Activated effector memory CD4-positive, alpha-beta T cell treated with Interleukin-2 at 50 U/mL for 16 hours (primary cell): ENCODE data around the gene ZG16B.

Experiments used
- DNase-seq: peaks from one replicate; pipeline ENCODE4 v3.0.0-alpha.2; 2020

ZG16B gene

GRCh38 chr16:2808181-2808580 lies 21.9 kb upstream of the ZG16B start:
- no peak for DNase-seq

- no peak for DNase-seq
Measured at GRCh38 chr16:2809149-2809760, 20.8 kb upstream of the ZG16B start.

GRCh38 chr16:2810651-2811050 lies 19.5 kb upstream of the ZG16B start:
- no peak for DNase-seq

- no peak for DNase-seq
Measured at GRCh38 chr16:2811703-2812471, 18.2 kb upstream of the ZG16B start.

- DNase-seq, result no peak
Measured at GRCh38 chr16:2813771-2814221, 16.3 kb upstream of the ZG16B start.

GRCh38 chr16:2814551-2815298 lies 15.4 kb upstream of the ZG16B start:
- DNase-seq, result no peak

GRCh38 chr16:2815299-2815771 lies 14.8 kb upstream of the ZG16B start:
- no peak for DNase-seq

- DNase-seq, result no peak
Measured at GRCh38 chr16:2816751-2817339, 13.3 kb upstream of the ZG16B start, which contains the start of gene PRSS21. Gene PRSS21 (plus strand): TSS chr16:2817237. CDS start chr16:2817269, 32 bp downstream.

GRCh38 chr16:2817340-2818271 lies 12.5 kb upstream of the ZG16B start:
- no peak for DNase-seq

GRCh38 chr16:2818272-2818876 lies 11.7 kb upstream of the ZG16B start:
- no peak for DNase-seq

GRCh38 chr16:2819179-2819938 lies 10.7 kb upstream of the ZG16B start:
- DNase-seq, result no peak

- DNase-seq, result no peak
Measured at GRCh38 chr16:2819939-2820835, 9.9 kb upstream of the ZG16B start.

GRCh38 chr16:2820836-2821486 lies 9.1 kb upstream of the ZG16B start:
- no peak for DNase-seq

GRCh38 chr16:2821487-2822157 lies 8.5 kb upstream of the ZG16B start:
- DNase-seq, result no peak

- DNase-seq, result no peak
Measured at GRCh38 chr16:2822158-2822495, 8.0 kb upstream of the ZG16B start.

- no peak for DNase-seq
Measured at GRCh38 chr16:2822496-2822895, 7.6 kb upstream of the ZG16B start.

GRCh38 chr16:2824626-2825025 lies 5.5 kb upstream of the ZG16B start:
- no peak for DNase-seq

GRCh38 chr16:2825049-2825742 lies 4.9 kb upstream of the ZG16B start:
- no peak for DNase-seq
